HG02759 (cell line): ENCODE data around the gene PTPRD.

Experiments used
- ATAC-seq: cut with Tn5 transposase; IDR thresholded peaks from one replicate; pipeline ENCODE4 v1.9.1; 2021; ENCODE audit warnings: mild to moderate bottlenecking, moderate library complexity; ENCODE audit not compliant: unreplicated experiment

The PTPRD gene

DNA sequence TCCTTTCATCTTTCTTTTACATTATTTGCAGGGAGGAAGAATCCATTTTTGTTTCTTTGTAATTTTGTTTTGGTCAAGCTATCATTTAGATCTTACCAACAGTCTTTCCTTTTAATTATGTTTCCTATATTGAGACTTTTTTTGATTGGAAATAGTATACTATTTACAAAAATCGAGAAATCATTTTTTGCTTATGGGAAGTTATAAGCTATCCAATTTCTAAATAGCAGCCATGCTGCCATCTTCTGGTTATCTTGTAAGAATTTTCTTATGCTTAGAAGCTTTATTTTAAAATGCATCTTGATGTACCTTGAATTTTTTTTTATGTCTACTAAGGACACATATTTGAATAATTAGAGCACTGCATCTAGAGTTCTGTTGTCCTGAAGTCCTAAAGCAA, 821.2 kb downstream of the PTPRD start:
- no peak for ATAC-seq

GRCh38 chr9:9790216-9790872, 822.5 kb downstream of the PTPRD start:
- peak; percentile 62 for ATAC-seq

- ATAC-seq, result no peak
These were observed 829.1 kb downstream of the PTPRD start for GRCh38 chr9:9783711-9784110.

- no peak for ATAC-seq
These were observed 829.6 kb downstream of the PTPRD start for GRCh38 chr9:9783211-9783610.

GRCh38 chr9:9778293-9778692, 834.5 kb downstream of the PTPRD start:
- ATAC-seq, result no peak

GRCh38 chr9:9774471-9774870, 838.3 kb downstream of the PTPRD start:
- no peak for ATAC-seq

- ATAC-seq, result no peak
These were observed 841.5 kb downstream of the PTPRD start for GRCh38 chr9:9771314-9771713.

GRCh38 chr9:9764821-9765220, 848.0 kb downstream of the PTPRD start:
- no peak for ATAC-seq

GRCh38 chr9:9754186-9754585, 858.6 kb downstream of the PTPRD start:
- no peak for ATAC-seq

GRCh38 chr9:9753266-9753665, 859.5 kb downstream of the PTPRD start:
- ATAC-seq, result no peak

DNA sequence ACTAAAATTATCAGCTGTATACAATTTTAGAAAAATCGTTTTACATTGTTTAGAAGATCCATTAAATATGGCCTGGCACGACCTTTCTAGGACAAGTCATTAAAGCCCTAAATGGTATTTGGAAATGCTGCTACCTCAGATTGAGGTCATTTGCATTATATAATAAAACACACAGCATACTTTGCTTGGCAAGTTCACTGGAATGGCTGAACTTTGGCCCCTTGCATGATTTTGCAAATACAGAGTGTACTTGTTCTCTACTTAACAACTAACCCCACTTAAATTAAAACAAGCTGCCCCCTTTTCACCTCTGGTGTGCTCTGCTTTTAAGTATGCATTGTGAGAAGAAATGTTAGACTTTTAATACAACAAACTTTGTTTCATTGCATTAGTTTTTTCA, 860.1 kb downstream of the PTPRD start:
- ATAC-seq, result no peak

GRCh38 chr9:9751996-9752395, 860.8 kb downstream of the PTPRD start:
- no peak for ATAC-seq

GRCh38 chr9:9750719-9751118, 862.1 kb downstream of the PTPRD start:
- no peak for ATAC-seq

DNA sequence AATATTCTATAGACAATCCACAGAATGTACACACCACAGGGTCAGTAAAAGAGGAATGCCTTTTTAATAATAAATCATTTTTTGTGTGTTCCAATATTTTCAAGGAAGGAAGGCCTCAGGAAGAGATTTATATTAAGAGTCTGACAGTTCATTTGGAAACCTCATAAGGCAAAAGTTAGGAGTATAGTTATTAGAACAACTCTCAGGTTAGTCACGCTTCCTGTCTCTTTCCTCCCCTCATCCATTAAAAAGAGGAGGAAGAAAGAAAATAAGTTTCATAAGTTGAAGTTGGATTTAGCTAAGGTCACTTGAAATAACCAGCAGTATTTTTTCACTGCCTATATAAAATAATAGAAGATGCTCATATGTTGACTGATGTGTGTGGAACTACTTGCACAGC, 863.2 kb downstream of the PTPRD start:
- ATAC-seq, result no peak

GRCh38 chr9:9747787-9748186, 865.0 kb downstream of the PTPRD start:
- no peak for ATAC-seq

DNA sequence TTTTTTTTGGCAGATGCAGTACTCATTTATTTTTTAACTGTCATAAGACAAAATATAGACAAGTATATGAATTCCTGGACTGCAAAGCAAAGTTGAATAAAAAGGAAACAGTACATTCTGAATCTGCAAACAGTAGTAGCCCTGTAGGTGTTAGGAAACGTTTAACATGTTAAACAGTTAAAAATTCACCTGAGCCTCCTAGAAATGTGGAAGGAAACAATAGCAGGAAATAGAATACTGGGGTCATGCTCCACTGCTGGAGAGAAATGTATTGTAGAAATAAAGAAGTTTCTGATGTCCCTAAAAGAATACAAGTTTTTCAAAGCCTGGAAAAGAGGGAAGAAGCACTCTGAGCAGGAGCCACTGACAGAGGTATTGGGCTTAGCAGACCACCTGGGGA, 866.0 kb downstream of the PTPRD start:
- ATAC-seq, result no peak

DNA sequence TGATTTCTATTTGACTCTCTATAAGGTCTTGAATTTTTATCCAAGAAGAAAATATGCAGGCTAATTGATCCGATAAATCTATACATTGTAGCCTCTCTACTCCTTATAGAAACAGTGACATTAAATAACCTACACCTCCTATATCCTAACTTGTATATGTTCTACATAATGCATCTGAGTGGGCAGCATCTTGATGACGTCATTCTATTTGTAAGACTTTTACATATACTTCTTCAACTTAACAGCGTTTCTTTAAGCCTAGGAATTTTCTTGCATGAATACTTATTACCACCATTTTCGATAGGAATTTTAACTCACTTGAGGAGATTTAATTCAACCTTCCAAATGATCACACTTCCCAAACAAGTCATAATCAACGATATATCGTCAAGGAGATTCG, 869.0 kb downstream of the PTPRD start:
- no peak for ATAC-seq

DNA sequence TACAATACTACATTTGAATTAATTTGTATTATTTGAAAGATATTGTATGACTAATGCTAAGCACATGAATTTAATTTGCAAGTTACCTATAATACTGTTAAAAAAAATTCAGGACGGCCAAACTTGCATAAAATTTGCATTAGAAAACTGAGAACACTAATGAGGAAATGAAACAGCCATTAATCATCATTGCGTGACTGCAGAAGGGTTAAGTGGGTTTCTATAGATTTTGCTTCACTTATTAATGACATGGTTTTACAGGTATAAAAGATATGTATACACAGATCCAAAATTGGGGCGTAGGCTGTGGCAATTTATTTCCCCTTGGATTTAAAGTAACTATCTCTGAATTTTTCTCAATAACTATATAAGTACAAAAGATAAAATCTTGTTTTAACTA, 882.6 kb downstream of the PTPRD start:
- no peak for ATAC-seq

- no peak for ATAC-seq
These were observed 883.7 kb downstream of the PTPRD start for GRCh38 chr9:9729082-9729481.

- ATAC-seq, result no peak
These were observed 893.3 kb downstream of the PTPRD start for GRCh38 chr9:9719373-9720112.

DNA sequence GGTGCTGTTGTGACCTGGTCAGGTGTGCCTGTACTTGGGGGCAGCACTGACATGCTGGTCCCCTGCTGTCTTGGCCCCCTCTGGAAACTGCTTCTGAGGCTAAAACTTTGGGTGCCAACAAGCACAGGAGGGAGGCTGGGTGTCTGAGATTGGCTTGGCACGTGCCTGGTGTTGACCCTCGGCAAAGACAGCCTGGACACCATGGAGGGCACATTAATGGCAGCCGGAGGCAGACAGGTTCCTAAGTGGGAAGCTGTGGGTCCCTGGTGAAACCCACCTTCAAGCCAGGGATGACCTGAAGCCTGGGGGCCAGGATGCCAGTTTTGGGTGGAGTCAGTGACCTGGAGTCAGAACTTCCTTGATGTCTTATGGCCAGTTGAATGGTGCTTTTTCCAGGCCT, 894.1 kb downstream of the PTPRD start:
- ATAC-seq, result no peak

DNA sequence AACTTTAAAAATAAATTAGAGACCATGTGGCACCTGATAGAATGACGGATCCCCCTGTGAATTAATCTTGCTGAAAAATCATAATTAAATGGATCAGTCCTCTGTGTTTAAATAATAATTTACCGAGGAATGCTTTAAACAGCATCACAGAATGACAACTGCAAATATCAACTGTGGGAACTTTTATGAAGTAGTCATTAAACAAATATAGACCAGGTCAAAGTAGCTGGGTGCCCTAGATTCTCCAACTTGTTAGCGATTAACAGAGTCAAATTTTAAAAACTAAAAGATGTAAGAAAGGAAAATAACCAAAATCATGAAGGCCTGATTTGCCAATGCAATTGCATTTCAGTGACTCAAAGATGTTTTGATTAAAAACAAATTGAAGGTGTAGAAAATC, 933.4 kb downstream of the PTPRD start:
- no peak for ATAC-seq

- ATAC-seq, result no peak
These were observed 938.3 kb downstream of the PTPRD start for GRCh38 chr9:9674461-9674860.
